ENCODE measurements around the gene TMEM107.

DNA sequence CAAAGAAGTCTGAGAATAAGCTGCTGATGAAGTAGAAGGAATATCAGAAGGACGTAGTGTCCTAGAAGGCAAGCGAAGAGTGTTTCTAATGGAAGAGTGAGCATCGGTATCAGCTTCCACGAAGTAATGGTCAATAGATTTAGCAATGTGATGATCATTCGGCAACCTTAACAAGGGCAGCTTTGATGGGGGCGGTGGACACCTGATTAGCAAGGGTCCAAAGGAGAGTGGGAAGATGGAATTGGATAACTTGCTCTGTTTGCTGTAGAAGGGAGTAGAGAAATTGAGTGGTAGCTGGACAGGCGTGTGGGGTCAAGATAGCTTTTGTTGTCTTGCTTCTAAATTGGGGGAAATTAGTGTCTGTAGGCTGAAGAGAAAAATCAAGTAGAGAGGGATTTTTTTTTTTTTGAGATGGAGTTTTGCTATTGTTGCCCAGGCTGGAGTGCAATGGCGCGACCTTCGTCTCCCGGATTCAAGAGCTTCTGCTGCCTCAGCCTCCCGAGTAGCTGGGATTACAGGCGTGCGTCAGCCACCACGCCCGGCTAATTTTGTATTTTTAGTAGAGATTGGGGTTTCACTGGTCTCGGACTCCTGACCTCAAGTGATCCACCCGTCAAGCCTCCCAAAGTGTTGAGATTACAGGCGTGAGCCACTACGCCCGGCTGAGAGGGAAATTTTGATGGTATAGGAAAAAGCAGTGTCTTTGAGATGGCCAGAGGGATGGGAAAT is 38.4 kb downstream of the TMEM107 start:
- TF ChIP-seq, protein P1, sequence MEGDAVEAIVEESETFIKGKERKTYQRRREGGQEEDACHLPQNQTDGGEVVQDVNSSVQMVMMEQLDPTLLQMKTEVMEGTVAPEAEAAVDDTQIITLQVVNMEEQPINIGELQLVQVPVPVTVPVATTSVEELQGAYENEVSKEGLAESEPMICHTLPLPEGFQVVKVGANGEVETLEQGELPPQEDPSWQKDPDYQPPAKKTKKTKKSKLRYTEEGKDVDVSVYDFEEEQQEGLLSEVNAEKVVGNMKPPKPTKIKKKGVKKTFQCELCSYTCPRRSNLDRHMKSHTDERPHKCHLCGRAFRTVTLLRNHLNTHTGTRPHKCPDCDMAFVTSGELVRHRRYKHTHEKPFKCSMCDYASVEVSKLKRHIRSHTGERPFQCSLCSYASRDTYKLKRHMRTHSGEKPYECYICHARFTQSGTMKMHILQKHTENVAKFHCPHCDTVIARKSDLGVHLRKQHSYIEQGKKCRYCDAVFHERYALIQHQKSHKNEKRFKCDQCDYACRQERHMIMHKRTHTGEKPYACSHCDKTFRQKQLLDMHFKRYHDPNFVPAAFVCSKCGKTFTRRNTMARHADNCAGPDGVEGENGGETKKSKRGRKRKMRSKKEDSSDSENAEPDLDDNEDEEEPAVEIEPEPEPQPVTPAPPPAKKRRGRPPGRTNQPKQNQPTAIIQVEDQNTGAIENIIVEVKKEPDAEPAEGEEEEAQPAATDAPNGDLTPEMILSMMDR (tag by site-specific recombination; IDR thresholded peaks at IDR 0.05): no peak
- no peak for TF ChIP-seq ZNF391 (tag by site-specific recombination; IDR thresholded peaks at IDR 0.05; ENCODE audit: borderline replicate concordance, low read depth)
- TF ChIP-seq TRIM28 (IDR thresholded peaks at IDR 0.05; ENCODE audit: borderline replicate concordance, low read length): no peak
- TF ChIP-seq, protein P2, sequence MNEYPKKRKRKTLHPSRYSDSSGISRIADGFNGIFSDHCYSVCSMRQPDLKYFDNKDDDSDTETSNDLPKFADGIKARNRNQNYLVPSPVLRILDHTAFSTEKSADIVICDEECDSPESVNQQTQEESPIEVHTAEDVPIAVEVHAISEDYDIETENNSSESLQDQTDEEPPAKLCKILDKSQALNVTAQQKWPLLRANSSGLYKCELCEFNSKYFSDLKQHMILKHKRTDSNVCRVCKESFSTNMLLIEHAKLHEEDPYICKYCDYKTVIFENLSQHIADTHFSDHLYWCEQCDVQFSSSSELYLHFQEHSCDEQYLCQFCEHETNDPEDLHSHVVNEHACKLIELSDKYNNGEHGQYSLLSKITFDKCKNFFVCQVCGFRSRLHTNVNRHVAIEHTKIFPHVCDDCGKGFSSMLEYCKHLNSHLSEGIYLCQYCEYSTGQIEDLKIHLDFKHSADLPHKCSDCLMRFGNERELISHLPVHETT (tag by site-specific recombination; IDR thresholded peaks at IDR 0.05): no peak
- TF ChIP-seq RBAK (tag by site-specific recombination; IDR thresholded peaks at IDR 0.05): no peak
- no peak for TF ChIP-seq ZNF423 (tag by site-specific recombination; IDR thresholded peaks at IDR 0.05)
- TF ChIP-seq SCRT1 (tag by site-specific recombination; IDR thresholded peaks at IDR 0.05; ENCODE audit: borderline replicate concordance): no peak
- TF ChIP-seq, protein P3, sequence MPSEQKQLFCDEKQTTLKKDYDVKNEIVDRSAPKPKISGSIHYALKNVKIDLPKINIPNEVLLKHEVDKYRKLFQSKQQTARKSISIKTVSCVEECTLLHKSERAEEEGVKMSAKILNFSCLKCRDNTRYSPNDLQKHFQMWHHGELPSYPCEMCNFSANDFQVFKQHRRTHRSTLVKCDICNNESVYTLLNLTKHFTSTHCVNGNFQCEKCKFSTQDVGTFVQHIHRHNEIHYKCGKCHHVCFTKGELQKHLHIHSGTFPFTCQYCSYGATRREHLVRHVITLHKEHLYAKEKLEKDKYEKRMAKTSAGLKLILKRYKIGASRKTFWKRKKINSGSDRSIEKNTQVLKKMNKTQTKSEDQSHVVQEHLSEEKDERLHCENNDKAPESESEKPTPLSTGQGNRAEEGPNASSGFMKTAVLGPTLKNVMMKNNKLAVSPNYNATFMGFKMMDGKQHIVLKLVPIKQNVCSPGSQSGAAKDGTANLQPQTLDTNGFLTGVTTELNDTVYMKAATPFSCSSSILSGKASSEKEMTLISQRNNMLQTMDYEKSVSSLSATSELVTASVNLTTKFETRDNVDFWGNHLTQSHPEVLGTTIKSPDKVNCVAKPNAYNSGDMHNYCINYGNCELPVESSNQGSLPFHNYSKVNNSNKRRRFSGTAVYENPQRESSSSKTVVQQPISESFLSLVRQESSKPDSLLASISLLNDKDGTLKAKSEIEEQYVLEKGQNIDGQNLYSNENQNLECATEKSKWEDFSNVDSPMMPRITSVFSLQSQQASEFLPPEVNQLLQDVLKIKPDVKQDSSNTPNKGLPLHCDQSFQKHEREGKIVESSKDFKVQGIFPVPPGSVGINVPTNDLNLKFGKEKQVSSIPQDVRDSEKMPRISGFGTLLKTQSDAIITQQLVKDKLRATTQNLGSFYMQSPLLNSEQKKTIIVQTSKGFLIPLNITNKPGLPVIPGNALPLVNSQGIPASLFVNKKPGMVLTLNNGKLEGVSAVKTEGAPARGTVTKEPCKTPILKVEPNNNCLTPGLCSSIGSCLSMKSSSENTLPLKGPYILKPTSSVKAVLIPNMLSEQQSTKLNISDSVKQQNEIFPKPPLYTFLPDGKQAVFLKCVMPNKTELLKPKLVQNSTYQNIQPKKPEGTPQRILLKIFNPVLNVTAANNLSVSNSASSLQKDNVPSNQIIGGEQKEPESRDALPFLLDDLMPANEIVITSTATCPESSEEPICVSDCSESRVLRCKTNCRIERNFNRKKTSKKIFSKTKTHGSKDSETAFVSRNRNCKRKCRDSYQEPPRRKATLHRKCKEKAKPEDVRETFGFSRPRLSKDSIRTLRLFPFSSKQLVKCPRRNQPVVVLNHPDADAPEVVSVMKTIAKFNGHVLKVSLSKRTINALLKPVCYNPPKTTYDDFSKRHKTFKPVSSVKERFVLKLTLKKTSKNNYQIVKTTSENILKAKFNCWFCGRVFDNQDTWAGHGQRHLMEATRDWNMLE (tag by site-specific recombination; conservative IDR thresholded peaks at IDR 0.05; ENCODE audit: low read depth): no peak
- TF ChIP-seq, protein P4, sequence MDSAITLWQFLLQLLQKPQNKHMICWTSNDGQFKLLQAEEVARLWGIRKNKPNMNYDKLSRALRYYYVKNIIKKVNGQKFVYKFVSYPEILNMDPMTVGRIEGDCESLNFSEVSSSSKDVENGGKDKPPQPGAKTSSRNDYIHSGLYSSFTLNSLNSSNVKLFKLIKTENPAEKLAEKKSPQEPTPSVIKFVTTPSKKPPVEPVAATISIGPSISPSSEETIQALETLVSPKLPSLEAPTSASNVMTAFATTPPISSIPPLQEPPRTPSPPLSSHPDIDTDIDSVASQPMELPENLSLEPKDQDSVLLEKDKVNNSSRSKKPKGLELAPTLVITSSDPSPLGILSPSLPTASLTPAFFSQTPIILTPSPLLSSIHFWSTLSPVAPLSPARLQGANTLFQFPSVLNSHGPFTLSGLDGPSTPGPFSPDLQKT (IDR thresholded peaks at IDR 0.05; ENCODE audit: borderline replicate concordance, low read depth, low read length): no peak
- TF ChIP-seq, protein P5, sequence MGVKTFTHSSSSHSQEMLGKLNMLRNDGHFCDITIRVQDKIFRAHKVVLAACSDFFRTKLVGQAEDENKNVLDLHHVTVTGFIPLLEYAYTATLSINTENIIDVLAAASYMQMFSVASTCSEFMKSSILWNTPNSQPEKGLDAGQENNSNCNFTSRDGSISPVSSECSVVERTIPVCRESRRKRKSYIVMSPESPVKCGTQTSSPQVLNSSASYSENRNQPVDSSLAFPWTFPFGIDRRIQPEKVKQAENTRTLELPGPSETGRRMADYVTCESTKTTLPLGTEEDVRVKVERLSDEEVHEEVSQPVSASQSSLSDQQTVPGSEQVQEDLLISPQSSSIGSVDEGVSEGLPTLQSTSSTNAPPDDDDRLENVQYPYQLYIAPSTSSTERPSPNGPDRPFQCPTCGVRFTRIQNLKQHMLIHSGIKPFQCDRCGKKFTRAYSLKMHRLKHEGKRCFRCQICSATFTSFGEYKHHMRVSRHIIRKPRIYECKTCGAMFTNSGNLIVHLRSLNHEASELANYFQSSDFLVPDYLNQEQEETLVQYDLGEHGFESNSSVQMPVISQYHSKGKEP (tag by site-specific recombination; IDR thresholded peaks at IDR 0.05): no peak
- TF ChIP-seq SP2 (tag by site-specific recombination; IDR thresholded peaks at IDR 0.05): no peak
- peak; percentile 16; the same call in 1 of the 2 replicates for TF ChIP-seq MYNN (tag by site-specific recombination; IDR thresholded peaks at IDR 0.05; ENCODE audit: borderline replicate concordance)
- TF ChIP-seq, protein P6, sequence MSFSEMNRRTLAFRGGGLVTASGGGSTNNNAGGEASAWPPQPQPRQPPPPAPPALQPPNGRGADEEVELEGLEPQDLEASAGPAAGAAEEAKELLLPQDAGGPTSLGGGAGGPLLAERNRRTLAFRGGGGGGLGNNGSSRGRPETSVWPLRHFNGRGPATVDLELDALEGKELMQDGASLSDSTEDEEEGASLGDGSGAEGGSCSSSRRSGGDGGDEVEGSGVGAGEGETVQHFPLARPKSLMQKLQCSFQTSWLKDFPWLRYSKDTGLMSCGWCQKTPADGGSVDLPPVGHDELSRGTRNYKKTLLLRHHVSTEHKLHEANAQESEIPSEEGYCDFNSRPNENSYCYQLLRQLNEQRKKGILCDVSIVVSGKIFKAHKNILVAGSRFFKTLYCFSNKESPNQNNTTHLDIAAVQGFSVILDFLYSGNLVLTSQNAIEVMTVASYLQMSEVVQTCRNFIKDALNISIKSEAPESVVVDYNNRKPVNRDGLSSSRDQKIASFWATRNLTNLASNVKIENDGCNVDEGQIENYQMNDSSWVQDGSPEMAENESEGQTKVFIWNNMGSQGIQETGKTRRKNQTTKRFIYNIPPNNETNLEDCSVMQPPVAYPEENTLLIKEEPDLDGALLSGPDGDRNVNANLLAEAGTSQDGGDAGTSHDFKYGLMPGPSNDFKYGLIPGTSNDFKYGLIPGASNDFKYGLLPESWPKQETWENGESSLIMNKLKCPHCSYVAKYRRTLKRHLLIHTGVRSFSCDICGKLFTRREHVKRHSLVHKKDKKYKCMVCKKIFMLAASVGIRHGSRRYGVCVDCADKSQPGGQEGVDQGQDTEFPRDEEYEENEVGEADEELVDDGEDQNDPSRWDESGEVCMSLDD (tag by site-specific recombination; IDR thresholded peaks at IDR 0.05): no peak
